H1 (cell line): ENCODE measurements around the gene CBL. TPM values are rescaled to one million over a fixed set of nuclear protein-coding genes. Genes with fewer than 3 reads are reported as not detected.

ENCODE experiments used
- CTCF ChIA-PET: fragments of 300-600 bp; sonication (Branson Sonifier 250); formaldehyde crosslinking; loops from one replicate; lab custom pipeline; 2021; ENCODE audit not compliant: partially characterized antibody; lab: Charles Lee
- POLR2A ChIA-PET: fragments of 300-600 bp; sonication (Branson Sonifier 250); formaldehyde crosslinking; loops from one replicate; lab custom pipeline; 2021; ENCODE audit warnings: inconsistent platforms; ENCODE audit not compliant: partially characterized antibody; lab: Charles Lee
- DNase-seq, 2 experiments: peaks; one replicate each; pipeline versions ENCODE4 v3.0.0 to v3.0.0-alpha.2; 2010 to 2022; ENCODE audit warnings: low spot score in 2 of 2, low read depth in 1 of 2, mixed read lengths in 1 of 2
- FAIRE-seq: peaks from 2 replicates; lab custom pipeline; 2011; peaks lifted over from hg19 to GRCh38; lab: Jason Lieb, UNC
- H2AFZ ChIP-seq: 2 replicates; pipeline ENCODE4 v1.8.1; 2012; ENCODE audit warnings: low read length, inconsistent platforms
- H2AK5ac ChIP-seq: 2 replicates; pipeline ENCODE4 v1.6.1; 2013; ENCODE audit warnings: low read depth, low read length
- H2BK120ac ChIP-seq: replicated peaks from 2 replicates; pipeline ENCODE3; 2013; ENCODE audit warnings: low read depth, low read length, inconsistent platforms
- H2BK12ac ChIP-seq: 2 replicates; pipeline ENCODE4 v1.6.1; 2013; ENCODE audit warnings: low read depth, low read length
- H2BK15ac ChIP-seq: 2 replicates; pipeline ENCODE4 v1.6.1; 2013; ENCODE audit warnings: low read length
- H2BK20ac ChIP-seq: 2 replicates; pipeline ENCODE4 v1.6.1; 2013; ENCODE audit warnings: low read length
- H2BK5ac ChIP-seq: 2 replicates; pipeline ENCODE4 v1.6.1; 2013; ENCODE audit warnings: low read depth, low read length
- H3K14ac ChIP-seq: 2 replicates; pipeline ENCODE4 v1.6.1; 2013; ENCODE audit warnings: inconsistent platforms; ENCODE audit not compliant: insufficient read length
- H3K18ac ChIP-seq: 2 replicates; pipeline ENCODE4 v1.6.1; 2013; ENCODE audit warnings: low read length; ENCODE audit errors: extremely low read depth
- H3K23ac ChIP-seq: 2 replicates; pipeline ENCODE4 v1.6.1; 2013; ENCODE audit warnings: inconsistent platforms; ENCODE audit not compliant: insufficient read length
- H3K23me2 ChIP-seq: 2 replicates; pipeline ENCODE4 v1.6.1; 2013; ENCODE audit warnings: low read depth, low read length
- H3K27ac ChIP-seq: 2 replicates; pipeline ENCODE4 v1.6.1; 2011; ENCODE audit warnings: low read depth, low read length, inconsistent platforms
- H3K27me3 ChIP-seq, 4 experiments: replicated peaks in 1 of 4; 1 replicate in 1 of 4; 2 replicates in 3 of 4; pipeline versions ENCODE4 v1.6.1 to v1.8.1; 2011 to 2013; ENCODE audit warnings: low read length in 3 of 4, mild to moderate bottlenecking in 3 of 4, inconsistent platforms in 2 of 4, mixed read lengths in 2 of 4, moderate library complexity in 1 of 4; ENCODE audit not compliant: control insufficient read depth in 3 of 4, insufficient read depth in 3 of 4; ENCODE audit errors: extremely low read depth in 1 of 4
- H3K36me3 ChIP-seq, 4 experiments: 2 replicates each; pipeline versions ENCODE4 v1.6.1 to v1.8.1; 2011 to 2013; ENCODE audit warnings: mild to moderate bottlenecking in 4 of 4, low read length in 3 of 4, moderate library complexity in 2 of 4, control low read depth in 1 of 4, inconsistent platforms in 1 of 4; ENCODE audit not compliant: insufficient read depth in 4 of 4, control insufficient read depth in 2 of 4
- H3K4ac ChIP-seq: replicated peaks from 2 replicates; pipeline ENCODE3; 2013; ENCODE audit warnings: low read length, low read depth, mixed read lengths, inconsistent platforms; ENCODE audit not compliant: insufficient read length
- H3K4me1 ChIP-seq, 4 experiments: replicated peaks in 1 of 4; 1 replicate in 1 of 4; 2 replicates in 3 of 4; pipeline versions ENCODE4 v1.6.1 to v1.8.1; 2011 to 2013; ENCODE audit warnings: low read length in 3 of 4, inconsistent platforms in 2 of 4, mixed read lengths in 1 of 4; ENCODE audit not compliant: insufficient read depth in 4 of 4, control insufficient read depth in 3 of 4
- H3K4me2 ChIP-seq, 2 experiments: 2 replicates each; pipeline versions ENCODE4 v1.6.1 to v1.8.1; 2011 to 2013; ENCODE audit warnings: low read depth in 2 of 2, low read length in 2 of 2, control low read depth in 1 of 2, inconsistent platforms in 1 of 2, mild to moderate bottlenecking in 1 of 2; ENCODE audit not compliant: insufficient read depth in 1 of 2
- H3K4me3 ChIP-seq, 4 experiments: fragments of 200-600, 300-600 bp in 1 of 4; sonication (generic), shearing (Covaris generic), sonication (Bioruptor Twin) in 1 of 4; 2 replicates each; pipeline versions ENCODE4 v1.5.1 to v1.8.1; 2011 to 2016; ENCODE audit warnings: low read length in 4 of 4, low read depth in 3 of 4, control low read depth in 2 of 4, inconsistent platforms in 2 of 4, mild to moderate bottlenecking in 2 of 4, mixed read lengths in 1 of 4, moderate library complexity in 1 of 4; ENCODE audit not compliant: insufficient read depth in 2 of 4; ENCODE audit errors: extremely low read depth in 1 of 4
- H3K56ac ChIP-seq: replicated peaks from 2 replicates; pipeline ENCODE3; 2013; ENCODE audit warnings: low read depth, mild to moderate bottlenecking, mixed read lengths, low read length, inconsistent platforms; ENCODE audit not compliant: insufficient read length
- H3K79me1 ChIP-seq: 2 replicates; pipeline ENCODE4 v1.6.1; 2013; ENCODE audit warnings: low read depth, low read length, control low read depth
- H3K79me2 ChIP-seq, 2 experiments: 2 replicates each; pipeline versions ENCODE4 v1.6.1 to v1.8.1; 2012 to 2013; ENCODE audit warnings: low read length in 2 of 2, mild to moderate bottlenecking in 2 of 2, inconsistent platforms in 1 of 2; ENCODE audit not compliant: insufficient read depth in 2 of 2, control insufficient read depth in 1 of 2
- H3K9ac ChIP-seq, 4 experiments: replicated peaks in 1 of 4; 1 replicate in 1 of 4; 2 replicates in 3 of 4; pipeline versions ENCODE4 v1.6.1 to v1.8.1; 2011 to 2013; ENCODE audit warnings: low read depth in 3 of 4, low read length in 3 of 4, control low read depth in 2 of 4, mild to moderate bottlenecking in 2 of 4, moderate library complexity in 2 of 4, inconsistent platforms in 1 of 4; ENCODE audit errors: extremely low read depth in 1 of 4
- H3K9me3 ChIP-seq, 2 experiments: 2 replicates each; pipeline versions ENCODE4 v1.6.1 to v1.8.1; 2012 to 2013; ENCODE audit warnings: mild to moderate bottlenecking in 2 of 2, moderate library complexity in 2 of 2, control low read depth in 1 of 2, inconsistent platforms in 1 of 2, low read depth in 1 of 2, low read length in 1 of 2, mixed read lengths in 1 of 2; ENCODE audit not compliant: insufficient read depth in 2 of 2
- H4K20me1 ChIP-seq, 2 experiments: replicated peaks in 1 of 2; 2 replicates each; pipeline versions ENCODE3 to v1.8.1; 2011 to 2013; ENCODE audit warnings: inconsistent platforms in 2 of 2, low read length in 2 of 2, mild to moderate bottlenecking in 1 of 2; ENCODE audit not compliant: insufficient read depth in 2 of 2, control insufficient read depth in 1 of 2
- H4K5ac ChIP-seq: 2 replicates; pipeline ENCODE4 v1.6.1; 2013; ENCODE audit warnings: low read length, low read depth, mixed read lengths, inconsistent platforms; ENCODE audit not compliant: insufficient read length
- H4K8ac ChIP-seq: 2 replicates; pipeline ENCODE4 v1.8.0; 2013; ENCODE audit warnings: mild to moderate bottlenecking, moderate library complexity, low read length, inconsistent platforms; ENCODE audit not compliant: insufficient read depth; ENCODE audit errors: extremely low read depth
- H4K91ac ChIP-seq: replicated peaks from 2 replicates; pipeline ENCODE3; 2013; ENCODE audit warnings: low read length, mixed read lengths, inconsistent platforms; ENCODE audit not compliant: insufficient read length
- ATF3 ChIP-seq: IDR thresholded peaks from 2 replicates; pipeline ENCODE4 v1.6.1; 2011; ENCODE audit warnings: low read depth, mild to moderate bottlenecking, low read length; ENCODE audit not compliant: insufficient read depth
- BACH1 ChIP-seq: IDR thresholded peaks from 2 replicates; pipeline ENCODE4 v1.6.1; 2012; ENCODE audit warnings: low read length, improper control_type of control experiment
- CREB1 ChIP-seq: IDR thresholded peaks from 2 replicates; pipeline ENCODE4 v1.6.1; 2012; ENCODE audit warnings: inconsistent platforms
- EP300 ChIP-seq, 2 experiments: IDR thresholded peaks; 1 replicate in 1 of 2; 2 replicates in 1 of 2; pipeline ENCODE4 v1.6.1; 2011 to 2012; ENCODE audit warnings: low read depth in 2 of 2, low read length in 2 of 2, mild to moderate bottlenecking in 2 of 2, borderline replicate concordance in 1 of 2, inconsistent platforms in 1 of 2, moderate library complexity in 1 of 2
- POLR2AphosphoS5 ChIP-seq: IDR thresholded peaks from 2 replicates; pipeline ENCODE4 v1.6.1; 2011; ENCODE audit warnings: low read depth, low read length
- SAP30 ChIP-seq: fragments of 300-600 bp; sonication (generic); IDR thresholded peaks from 2 replicates; pipeline ENCODE4 v1.7.1; 2012; ENCODE audit warnings: low read length, moderate library complexity, mild to moderate bottlenecking, inconsistent platforms; ENCODE audit not compliant: insufficient read depth, insufficient replicate concordance
- WGBS, 2 experiments: shearing (Covaris generic) in 1 of 2; methylation state at CpG; one replicate each; pipeline versions ENCODE4 v1.1.6 to v1.1.7; 2013 to 2015; ENCODE audit warnings: low lambda C conversion rate in 2 of 2, mixed read lengths in 2 of 2, inconsistent platforms in 1 of 2, low coverage in 1 of 2, missing lambda C conversion rate in 1 of 2; ENCODE audit not compliant: insufficient replicate concordance in 2 of 2, insufficient coverage in 1 of 2, insufficient read length in 1 of 2; ENCODE audit errors: extremely low coverage in 1 of 2, missing lambda C conversion rate in 1 of 2; 5-methylcytosine and 5-hydroxymethylcytosine counted together
- polyA plus RNA-seq, 7 experiments: library from polyadenylated mRNA; depleted of rRNA in 3 of 7; stranded (reverse) in 5 of 7; unstranded in 2 of 7; fragments of >200 nt in 5 of 7; fragments of 200-250 nt in 2 of 7; gene quantifications; 1 replicate in 5 of 7; 2 replicates in 1 of 7; 4 replicates in 1 of 7; pipeline versions ENCODE4 v1.2.1 to v1.2.3, GENCODE V29; 2011 to 2013; ENCODE audit warnings: missing spikeins in 2 of 7, mixed read lengths in 2 of 7
- total RNA-seq: library from RNA; stranded (reverse); fragmentation: NEBNext Ultra II Directional; extraction: Animal tissue kit (Norgen Biotek cat#: 25700); gene quantifications from 2 replicates; pipeline ENCODE4 v1.2.1, GENCODE V29; 2021
- TF ChIP-seq, protein P1 (sequence below), 3 experiments: IDR thresholded peaks; 1 replicate in 2 of 3; 2 replicates in 1 of 3; pipeline versions ENCODE4 v1.5.1 to v1.6.1; 2011; ENCODE audit warnings: low read length in 3 of 3, mild to moderate bottlenecking in 3 of 3, inconsistent platforms in 2 of 3, low read depth in 1 of 3, moderate library complexity in 1 of 3; ENCODE audit not compliant: insufficient read depth in 1 of 3; ENCODE audit errors: control extremely low read depth in 1 of 3
- TF ChIP-seq, protein P2 (sequence below): IDR thresholded peaks from 2 replicates; pipeline ENCODE4 v1.6.1; 2012; ENCODE audit warnings: inconsistent platforms

The CBL gene
- total and polyA plus RNA-seq, 2 of the 8 experiments (the other 6 are each of a cell fraction or from before 2014, with no cell fraction given), result 23.1 to 57.8 TPM

- peaks cover 5 to 7% of the 10 kb centered on the region in 2 experiments for H4K20me1 ChIP-seq
- H3K79me2 ChIP-seq, result peaks cover 0 to 90% of the 10 kb centered on the region in 2 experiments; a peak in 3 of 4 replicates
- CTCF ChIA-PET, result interaction anchor here (0.5 to 2.0 kb wide), 7 partner anchors 8 to 335 kb away, joined by 3 to 8 read pairs (median 3); no protein-coding TSS in a partner anchor
- no peaks in the 10 kb centered on the region for H3K27me3 ChIP-seq
- H4K8ac ChIP-seq, result no peak overlapping the region
- no peak overlapping the region for H3K4me2 ChIP-seq
- H3K23ac ChIP-seq, result no peak overlapping the region
- H2BK5ac ChIP-seq, result no peak overlapping the region
- H2AK5ac ChIP-seq, result no peak overlapping the region
- no peak overlapping the region for H3K27ac ChIP-seq
- H3K9me3 ChIP-seq, result no peaks in the 10 kb centered on the region
- H2BK120ac ChIP-seq, result no peak overlapping the region
- no peak overlapping the region for H3K4ac ChIP-seq
- 81% methylated on average over 3 of the region's 3 CpGs; no CpG with 5 or more reads in 1 of the 2 experiments for WGBS, 2 experiments
- no peak overlapping the region for H2BK12ac ChIP-seq
- no peak overlapping the region for H2BK20ac ChIP-seq
- no peak overlapping the region for H3K14ac ChIP-seq
- H3K18ac ChIP-seq, result no peak overlapping the region
- POLR2A ChIA-PET, result interaction anchor here (0.5 to 1.3 kb wide), 3 partner anchors 15 to 168 kb away, joined by 3 read pairs; a partner anchor contains a TSS
- FAIRE-seq (no peak), DNase-seq (no peak)
- H4K91ac ChIP-seq, result no peak overlapping the region
- H3K56ac ChIP-seq, result no peak overlapping the region
- no peaks in the 10 kb centered on the region for H3K36me3 ChIP-seq
- no peak overlapping the region for H3K9ac ChIP-seq
- no peak overlapping the region for H3K4me3 ChIP-seq
- H2AFZ ChIP-seq, result no peak overlapping the region
- H3K23me2 ChIP-seq, result no peaks in the 10 kb centered on the region
- no peak overlapping the region for H4K5ac ChIP-seq
- H3K79me1 ChIP-seq, result peaks cover 3% of the 10 kb centered on the region
- H2BK15ac ChIP-seq, result no peak overlapping the region
- H3K4me1 ChIP-seq, result peaks cover 0 to 3% (median 0%) of the 10 kb centered on the region in 4 experiments; a peak in 1 of 7 replicates
- TF ChIP-seq, protein P1, sequence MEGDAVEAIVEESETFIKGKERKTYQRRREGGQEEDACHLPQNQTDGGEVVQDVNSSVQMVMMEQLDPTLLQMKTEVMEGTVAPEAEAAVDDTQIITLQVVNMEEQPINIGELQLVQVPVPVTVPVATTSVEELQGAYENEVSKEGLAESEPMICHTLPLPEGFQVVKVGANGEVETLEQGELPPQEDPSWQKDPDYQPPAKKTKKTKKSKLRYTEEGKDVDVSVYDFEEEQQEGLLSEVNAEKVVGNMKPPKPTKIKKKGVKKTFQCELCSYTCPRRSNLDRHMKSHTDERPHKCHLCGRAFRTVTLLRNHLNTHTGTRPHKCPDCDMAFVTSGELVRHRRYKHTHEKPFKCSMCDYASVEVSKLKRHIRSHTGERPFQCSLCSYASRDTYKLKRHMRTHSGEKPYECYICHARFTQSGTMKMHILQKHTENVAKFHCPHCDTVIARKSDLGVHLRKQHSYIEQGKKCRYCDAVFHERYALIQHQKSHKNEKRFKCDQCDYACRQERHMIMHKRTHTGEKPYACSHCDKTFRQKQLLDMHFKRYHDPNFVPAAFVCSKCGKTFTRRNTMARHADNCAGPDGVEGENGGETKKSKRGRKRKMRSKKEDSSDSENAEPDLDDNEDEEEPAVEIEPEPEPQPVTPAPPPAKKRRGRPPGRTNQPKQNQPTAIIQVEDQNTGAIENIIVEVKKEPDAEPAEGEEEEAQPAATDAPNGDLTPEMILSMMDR (IDR thresholded peaks at IDR 0.05; ENCODE audit: control extremely low read depth in 1 of 3, insufficient read depth in 1 of 3, low read depth in 1 of 3, low read length in 3 of 3), result no peak
- TF ChIP-seq SAP30, result no peak
- TF ChIP-seq EP300 (IDR thresholded peaks at IDR 0.05; ENCODE audit: borderline replicate concordance in 1 of 2, low read depth in 2 of 2, low read length in 2 of 2), result no peak
- no peak for TF ChIP-seq BACH1
- no peak for TF ChIP-seq CREB1
- no peak for TF ChIP-seq ATF3
- TF ChIP-seq, protein P2, sequence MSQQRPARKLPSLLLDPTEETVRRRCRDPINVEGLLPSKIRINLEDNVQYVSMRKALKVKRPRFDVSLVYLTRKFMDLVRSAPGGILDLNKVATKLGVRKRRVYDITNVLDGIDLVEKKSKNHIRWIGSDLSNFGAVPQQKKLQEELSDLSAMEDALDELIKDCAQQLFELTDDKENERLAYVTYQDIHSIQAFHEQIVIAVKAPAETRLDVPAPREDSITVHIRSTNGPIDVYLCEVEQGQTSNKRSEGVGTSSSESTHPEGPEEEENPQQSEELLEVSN, result no peak
- no peak for TF ChIP-seq POLR2AphosphoS5
Measured at GRCh38 chr11:119263352-119263940, 57.3 kb downstream of the CBL start.
